Activated T-helper 1 cell treated with anti-CD3 and anti-CD28 coated beads, Interleukin-12 subunit alpha, Interleukin-12 subunit beta, Interleukin-2, Interleukin-4 antibody, amounts not matched to agents 30 ng/mL and 10 ng/mL and 1 ng/mL, durations not matched to agents 14 hours and 24 hours and 36 hours (primary cell): ENCODE data around the gene PLA2G6. TPM values are rescaled to one million over a fixed set of nuclear protein-coding genes. Genes with fewer than 3 reads are reported as not detected.

ENCODE experiments used
- DNase-seq: peaks from one replicate; pipeline ENCODE4 v3.0.0; 2021; ENCODE audit warnings: low spot score
- H3K27ac Mint-ChIP-seq: one replicate; pipeline ENCODE4 v1.8.0; 2021; ENCODE audit warnings: mild to moderate bottlenecking, mixed read lengths
- H3K27me3 Mint-ChIP-seq: one replicate; pipeline ENCODE4 v1.8.0; 2022; ENCODE audit warnings: mild to moderate bottlenecking, moderate library complexity, mixed read lengths; ENCODE audit not compliant: insufficient read depth
- H3K36me3 Mint-ChIP-seq: one replicate; pipeline ENCODE4 v1.8.0; 2021; ENCODE audit warnings: low read depth, mixed read lengths
- H3K4me1 Mint-ChIP-seq: one replicate; pipeline ENCODE4 v1.8.0; 2021; ENCODE audit warnings: low read depth, mixed read lengths
- H3K4me3 Mint-ChIP-seq: one replicate; pipeline ENCODE4 v1.8.0; 2021; ENCODE audit warnings: mild to moderate bottlenecking, moderate library complexity, mixed read lengths
- H3K9me3 Mint-ChIP-seq: one replicate; pipeline ENCODE4 v1.8.0; 2021; ENCODE audit warnings: mixed read lengths
- intact Hi-C: fragments of 100-400 bp; cut with micrococcal nuclease; formaldehyde crosslinking; loops from one replicate; pipeline ENCODE4 v1.15.1; 2024
- total RNA-seq: library from RNA; stranded (reverse); gene quantifications from 2 replicates; pipeline ENCODE4 v1.2.3, GENCODE V29; 2022

The PLA2G6 gene
- total RNA-seq, 1 donor from 2014 or later: 34.8 TPM

DNA sequence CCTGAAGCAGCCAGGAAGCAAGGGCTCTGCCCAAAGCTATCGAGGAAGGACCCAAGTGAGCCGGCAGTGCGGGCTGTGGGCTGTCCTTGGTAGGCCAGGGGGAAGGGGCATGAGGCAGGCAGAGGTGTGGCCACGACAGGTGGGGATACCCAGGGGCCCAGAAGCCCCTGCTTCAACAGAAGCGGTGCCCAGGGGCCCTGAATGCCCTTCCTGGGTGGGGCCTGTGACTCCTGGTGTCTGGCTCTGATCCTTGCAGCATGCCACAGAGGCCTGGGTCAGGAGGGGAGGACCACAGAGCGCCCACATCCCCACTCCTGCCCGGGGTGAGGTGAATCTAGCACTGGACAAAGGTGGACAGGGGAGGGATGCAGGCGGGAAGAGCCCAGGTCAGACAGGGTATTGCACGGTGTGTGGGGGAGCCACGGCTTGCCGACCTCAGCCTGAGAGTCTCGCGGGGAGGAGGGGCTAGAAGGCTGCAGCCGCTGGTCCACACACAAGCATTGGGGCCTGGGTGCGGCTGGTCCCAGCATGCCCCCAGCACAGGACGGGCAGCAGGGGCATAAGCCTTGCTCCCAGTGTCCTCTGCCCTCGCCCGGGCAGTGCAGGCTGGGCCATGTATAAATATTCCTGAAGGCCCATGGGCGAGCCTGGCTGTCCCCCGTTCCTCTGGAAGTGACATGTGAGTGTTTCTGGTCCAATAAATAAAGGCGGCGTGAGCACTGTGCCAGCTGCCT, 39.2 kb upstream of the PLA2G6 start:
- intact Hi-C loops: no loop called here
- peaks cover 15% of the 10 kb centered on the region for H3K4me1 Mint-ChIP-seq
- H3K4me3 Mint-ChIP-seq: no peak overlapping the region
- no peaks in the 10 kb centered on the region for H3K9me3 Mint-ChIP-seq
- H3K36me3 Mint-ChIP-seq: peaks cover 4% of the 10 kb centered on the region
- H3K27ac Mint-ChIP-seq: no peak overlapping the region
- no peak for DNase-seq
- H3K27me3 Mint-ChIP-seq: no peaks in the 10 kb centered on the region

DNA sequence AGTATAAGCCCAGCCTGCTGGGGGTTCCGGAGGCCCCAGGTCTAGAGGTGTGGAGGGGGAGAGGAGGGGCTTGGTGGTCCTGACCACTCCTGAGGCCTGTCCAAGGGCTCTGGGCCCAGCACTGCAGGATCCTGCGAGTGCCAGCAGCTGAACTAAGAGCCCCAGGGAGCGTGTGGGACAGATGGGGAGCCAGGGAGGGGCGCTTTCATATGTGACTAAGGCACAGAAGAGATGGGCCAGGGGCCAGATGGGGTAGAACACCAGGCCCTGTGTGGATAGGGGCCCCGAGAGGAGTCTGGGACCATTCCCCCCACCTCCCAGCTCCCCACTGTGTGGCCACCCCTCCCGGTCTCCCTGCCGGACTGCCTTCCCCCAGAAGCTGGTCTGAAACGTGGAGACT, 38.5 kb upstream of the PLA2G6 start:
- Mint-ChIP-seq H3K36me3 (peaks cover 4% of the 10 kb centered on the region), H3K27me3 (no peaks in the 10 kb centered on the region), H3K4me1 (peaks cover 15% of the 10 kb centered on the region), H3K9me3 (no peaks in the 10 kb centered on the region), H3K4me3 (no peak overlapping the region), H3K27ac (no peak overlapping the region)
- intact Hi-C loops: no loop called here
- no peak for DNase-seq

DNA sequence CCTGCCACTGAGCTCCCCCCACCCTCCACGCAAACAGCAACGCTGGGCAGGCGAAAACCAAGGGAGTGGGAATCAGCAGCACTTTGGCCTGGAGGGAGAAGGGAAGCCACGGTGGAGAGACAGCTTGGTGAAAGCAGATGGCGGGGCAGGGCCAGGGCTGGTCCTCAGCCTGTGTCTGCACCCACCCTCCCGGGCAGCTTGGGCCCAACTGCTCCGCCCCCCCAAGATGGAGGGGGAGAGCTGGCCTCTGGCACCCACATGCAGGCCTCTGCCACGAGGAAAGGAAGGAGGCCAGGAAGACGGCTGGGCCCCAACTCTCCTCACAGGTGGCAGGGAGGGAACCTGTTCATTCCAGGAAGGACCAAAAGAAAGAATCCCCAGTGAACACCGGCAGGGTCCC, 38.0 kb upstream of the PLA2G6 start:
- H3K9me3 Mint-ChIP-seq: no peaks in the 10 kb centered on the region
- H3K36me3 Mint-ChIP-seq: peaks cover 8% of the 10 kb centered on the region
- DNase-seq: no peak
- no peak overlapping the region for H3K4me3 Mint-ChIP-seq
- intact Hi-C loops: no loop called here
- peak overlapping the region; percentile 2 for H3K27ac Mint-ChIP-seq
- peaks cover 15% of the 10 kb centered on the region for H3K4me1 Mint-ChIP-seq
- H3K27me3 Mint-ChIP-seq: no peaks in the 10 kb centered on the region

DNA sequence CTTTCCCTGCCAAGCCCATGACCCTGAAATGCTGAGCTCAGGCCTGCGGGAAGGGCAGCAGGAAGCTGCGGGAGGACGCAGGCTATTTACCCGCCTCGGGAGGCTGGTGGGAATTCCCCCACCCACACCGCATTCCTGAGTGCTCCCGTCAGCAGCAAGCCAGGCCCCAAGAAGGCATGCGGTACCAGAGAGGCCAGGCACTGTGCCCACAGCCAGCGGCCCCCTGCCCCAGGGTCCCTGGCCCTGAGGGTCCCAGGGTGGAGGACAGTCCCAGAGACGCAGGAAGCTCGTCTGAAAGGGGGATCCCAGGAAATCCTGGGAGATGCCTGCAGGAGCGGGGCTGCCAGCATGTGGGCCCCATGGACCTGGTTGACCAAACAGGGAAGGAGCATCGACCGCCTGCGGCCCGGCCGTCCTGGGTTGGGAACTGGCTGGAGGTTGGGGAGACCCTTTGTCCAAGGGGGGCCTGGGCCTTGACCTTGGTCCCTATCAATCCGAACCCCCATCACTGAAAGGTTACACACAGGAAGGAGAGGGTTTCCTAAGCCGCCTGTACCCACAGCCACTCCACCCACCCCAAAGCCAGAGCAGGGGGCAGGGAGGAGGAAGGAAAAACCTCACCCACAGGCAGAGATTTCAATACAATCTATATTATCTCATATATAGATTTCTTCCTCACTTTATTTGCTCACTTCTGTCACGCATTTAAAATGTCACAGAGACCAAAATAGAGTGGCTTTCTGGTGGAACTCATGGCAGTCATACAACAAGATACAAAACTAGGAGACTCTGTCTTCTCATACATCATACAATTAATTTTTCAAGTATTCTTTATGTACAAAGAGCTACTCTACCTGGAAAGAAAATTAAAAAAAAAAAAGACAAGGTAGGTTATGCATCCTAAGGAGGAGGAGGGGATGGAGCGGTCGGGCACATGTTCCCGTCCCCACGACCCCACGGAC, 37.3 kb upstream of the PLA2G6 start:
- Mint-ChIP-seq H3K27me3 (no peaks in the 10 kb centered on the region), H3K27ac (peak overlapping the region; percentile 2), H3K36me3 (peaks cover 8% of the 10 kb centered on the region), H3K9me3 (no peaks in the 10 kb centered on the region), H3K4me3 (no peak overlapping the region), H3K4me1 (peaks cover 15% of the 10 kb centered on the region)
- DNase-seq: no peak
- intact Hi-C loops: loop anchor here (1.0 kb wide), 1 partner anchor 13 kb away; no protein-coding TSS in a partner anchor

DNA sequence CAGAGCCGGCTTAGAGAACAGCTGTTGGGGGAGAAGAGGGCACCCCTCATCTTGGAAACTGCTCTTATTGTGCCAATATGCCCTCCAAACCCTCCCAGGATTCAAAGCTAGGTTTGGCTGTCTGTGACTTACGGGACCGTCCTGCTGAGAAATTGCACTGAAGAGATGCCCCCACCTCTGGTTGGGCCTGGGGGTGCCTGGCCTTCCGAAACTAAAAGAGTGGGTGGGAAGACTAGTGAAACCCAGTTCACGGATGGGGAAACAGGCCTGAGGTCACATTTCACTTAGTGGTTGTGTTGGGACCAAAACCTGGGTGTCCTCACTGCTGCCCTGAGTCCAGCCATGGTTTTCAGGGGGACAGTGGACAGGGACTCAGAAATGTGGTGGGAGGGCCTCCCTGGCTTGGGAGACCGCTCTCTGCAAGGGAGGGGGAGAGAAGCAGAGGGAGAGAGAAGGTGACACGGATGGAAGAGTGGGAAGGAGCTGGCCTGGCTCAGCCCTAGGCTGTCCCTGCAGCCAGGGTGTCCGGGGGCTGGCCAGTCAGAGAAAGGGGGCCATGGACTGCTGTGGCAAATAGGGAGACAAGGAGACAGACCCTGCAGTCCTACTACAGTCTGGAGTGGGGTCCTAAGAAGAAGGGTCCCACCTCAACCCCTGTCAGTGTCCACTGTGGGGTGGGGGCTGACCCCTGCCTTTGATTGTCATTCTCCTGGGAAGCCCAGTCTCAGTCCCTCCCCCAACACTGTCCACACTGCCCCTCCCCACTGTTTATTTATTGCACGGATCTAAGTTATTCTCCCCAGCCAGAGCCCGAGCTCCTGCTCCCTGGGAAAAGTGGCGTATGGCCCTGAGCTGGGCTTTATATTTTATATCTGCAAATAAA, 33.8 kb upstream of the PLA2G6 start:
- intact Hi-C loops: no loop called here
- H3K27me3 Mint-ChIP-seq: no peaks in the 10 kb centered on the region
- H3K27ac Mint-ChIP-seq: no peak overlapping the region
- H3K4me3 Mint-ChIP-seq: no peak overlapping the region
- peaks cover 10% of the 10 kb centered on the region for H3K36me3 Mint-ChIP-seq
- H3K4me1 Mint-ChIP-seq: peaks cover 28% of the 10 kb centered on the region
- H3K9me3 Mint-ChIP-seq: no peaks in the 10 kb centered on the region
- DNase-seq: no peak

DNA sequence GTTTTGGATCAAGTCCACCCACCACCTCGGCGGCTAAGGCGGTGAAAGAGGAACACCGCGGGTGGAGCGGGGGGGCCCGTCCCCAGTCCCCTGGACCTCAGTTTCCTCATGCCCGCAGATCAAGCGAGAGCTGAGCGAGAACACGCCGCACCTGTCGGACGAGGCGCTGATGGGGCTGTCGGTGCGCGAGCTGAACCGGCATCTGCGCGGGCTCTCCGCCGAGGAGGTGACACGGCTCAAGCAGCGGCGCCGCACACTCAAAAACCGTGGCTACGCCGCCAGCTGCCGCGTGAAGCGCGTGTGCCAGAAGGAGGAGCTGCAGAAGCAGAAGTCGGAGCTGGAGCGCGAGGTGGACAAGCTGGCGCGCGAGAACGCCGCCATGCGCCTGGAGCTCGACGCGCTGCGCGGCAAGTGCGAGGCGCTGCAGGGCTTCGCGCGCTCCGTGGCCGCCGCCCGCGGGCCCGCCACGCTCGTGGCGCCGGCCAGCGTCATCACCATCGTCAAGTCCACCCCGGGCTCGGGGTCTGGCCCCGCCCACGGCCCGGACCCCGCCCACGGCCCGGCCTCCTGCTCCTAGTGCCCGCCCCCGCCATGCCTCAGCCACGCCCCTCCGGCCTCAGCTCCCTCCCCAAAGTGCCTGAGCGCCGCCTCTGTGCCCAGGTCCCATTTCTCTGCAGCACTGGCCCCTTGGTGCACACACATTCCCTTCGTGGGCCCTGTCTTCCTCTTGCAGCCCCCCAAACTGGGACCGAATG, 32.8 kb upstream of the PLA2G6 start:
- Mint-ChIP-seq H3K27ac (no peak overlapping the region), H3K4me3 (no peak overlapping the region), H3K36me3 (peaks cover 10% of the 10 kb centered on the region), H3K27me3 (no peaks in the 10 kb centered on the region), H3K9me3 (no peaks in the 10 kb centered on the region), H3K4me1 (peaks cover 31% of the 10 kb centered on the region)
- DNase-seq: peak; percentile 51
- intact Hi-C loops: no loop called here

DNA sequence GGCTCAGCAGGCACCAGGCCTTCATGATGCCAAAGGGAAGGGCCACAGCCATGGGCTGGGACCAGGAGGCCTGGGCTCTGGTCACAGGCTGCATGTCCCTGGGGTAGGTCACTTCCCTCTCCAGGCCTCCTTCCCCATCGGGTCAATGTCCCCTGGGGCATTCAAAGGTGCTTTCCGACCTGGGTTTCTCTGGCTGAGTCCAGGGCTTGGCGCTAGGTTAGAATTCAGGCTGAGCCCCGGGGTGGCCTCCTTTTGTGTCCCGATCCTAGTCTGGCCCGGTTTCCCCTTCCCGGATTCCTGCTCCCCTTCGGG, 32.3 kb upstream of the PLA2G6 start:
- DNase-seq: no peak
- Mint-ChIP-seq H3K4me1 (peaks cover 26% of the 10 kb centered on the region), H3K27me3 (no peaks in the 10 kb centered on the region), H3K9me3 (no peaks in the 10 kb centered on the region), H3K27ac (no peak overlapping the region), H3K36me3 (peaks cover 7% of the 10 kb centered on the region), H3K4me3 (no peak overlapping the region)
- intact Hi-C loops: no loop called here

DNA sequence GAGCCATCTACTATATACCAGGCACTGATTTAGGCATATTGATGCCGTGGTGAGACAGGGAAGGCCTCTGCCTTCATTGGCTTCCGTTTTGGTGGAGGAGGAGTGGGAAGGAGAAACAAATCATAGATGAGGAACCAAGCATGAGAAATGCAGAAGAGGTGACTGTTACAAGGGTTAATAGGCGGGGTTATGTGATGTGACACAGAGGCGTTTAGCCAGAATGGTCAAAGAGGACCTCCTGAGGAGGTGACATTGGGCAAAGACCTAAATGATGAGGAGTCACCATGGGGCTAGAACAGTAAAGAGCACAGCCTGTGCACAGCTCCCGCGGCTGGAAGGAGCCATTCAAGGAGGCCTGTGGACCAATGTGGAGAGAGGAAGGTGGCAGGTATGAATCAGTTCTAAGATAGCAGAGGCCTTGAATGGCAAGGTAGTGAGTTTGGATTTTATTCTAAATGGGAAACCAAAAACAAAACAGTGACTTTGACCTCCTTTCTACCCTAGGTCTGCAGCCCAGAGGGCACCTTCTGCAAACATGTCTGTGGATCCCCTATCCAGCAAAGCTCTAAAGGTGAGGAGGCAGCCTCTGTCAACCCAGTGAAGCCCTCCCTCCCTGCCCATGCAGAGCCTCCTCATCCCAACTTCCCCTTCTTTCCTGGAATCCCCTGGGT, 31.8 kb upstream of the PLA2G6 start:
- intact Hi-C loops: no loop called here
- no peak for DNase-seq
- Mint-ChIP-seq H3K4me1 (peaks cover 23% of the 10 kb centered on the region), H3K4me3 (no peak overlapping the region), H3K9me3 (no peaks in the 10 kb centered on the region), H3K36me3 (peaks cover 7% of the 10 kb centered on the region), H3K27me3 (no peaks in the 10 kb centered on the region), H3K27ac (no peak overlapping the region)

DNA sequence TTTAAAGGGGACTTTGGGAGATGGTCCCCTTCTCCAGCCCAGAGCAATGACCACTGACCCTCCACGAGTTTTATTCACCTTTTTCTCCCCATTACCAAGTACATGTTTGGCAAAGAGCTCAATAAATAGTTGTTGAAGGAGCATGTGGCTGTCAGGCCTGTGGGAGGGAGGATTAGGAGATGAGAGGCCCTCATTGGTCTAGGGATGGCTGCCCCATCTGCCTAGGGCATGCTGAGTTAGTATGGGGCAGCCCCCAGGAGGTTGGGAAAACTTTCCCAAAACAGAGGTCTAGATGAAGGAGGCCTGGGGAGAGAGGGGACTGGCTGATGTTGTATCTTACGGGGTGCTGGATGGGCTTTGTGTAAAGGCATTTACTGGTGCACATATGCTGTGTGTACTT, 30.8 kb upstream of the PLA2G6 start:
- DNase-seq: no peak
- Mint-ChIP-seq H3K27ac (no peak overlapping the region), H3K36me3 (peaks cover 7% of the 10 kb centered on the region), H3K4me1 (peaks cover 22% of the 10 kb centered on the region), H3K4me3 (no peak overlapping the region), H3K27me3 (no peaks in the 10 kb centered on the region), H3K9me3 (no peaks in the 10 kb centered on the region)
- intact Hi-C loops: no loop called here

DNA sequence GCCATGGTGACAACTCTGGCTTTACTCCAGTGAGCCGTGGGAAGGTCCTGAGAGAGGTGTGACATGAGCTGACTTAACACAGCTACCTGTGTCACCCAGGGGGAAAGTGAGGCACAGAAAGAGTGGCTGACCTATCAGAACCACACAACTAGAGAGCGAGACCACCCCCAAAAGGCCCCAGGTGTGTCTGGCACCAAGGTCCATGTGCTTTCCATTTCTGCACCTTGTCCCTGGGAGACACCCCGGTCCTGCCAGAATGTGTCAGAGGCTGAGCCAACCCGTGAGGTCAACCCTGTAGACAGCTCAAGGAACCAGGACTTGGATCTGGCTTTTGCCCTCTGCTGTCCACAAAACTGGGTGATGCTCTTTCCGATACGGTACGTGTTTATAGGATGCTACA, 29.9 kb upstream of the PLA2G6 start:
- Mint-ChIP-seq H3K36me3 (peaks cover 7% of the 10 kb centered on the region), H3K9me3 (no peaks in the 10 kb centered on the region), H3K4me1 (peaks cover 22% of the 10 kb centered on the region), H3K27ac (no peak overlapping the region), H3K27me3 (no peaks in the 10 kb centered on the region), H3K4me3 (no peak overlapping the region)
- intact Hi-C loops: no loop called here
- DNase-seq: no peak

DNA sequence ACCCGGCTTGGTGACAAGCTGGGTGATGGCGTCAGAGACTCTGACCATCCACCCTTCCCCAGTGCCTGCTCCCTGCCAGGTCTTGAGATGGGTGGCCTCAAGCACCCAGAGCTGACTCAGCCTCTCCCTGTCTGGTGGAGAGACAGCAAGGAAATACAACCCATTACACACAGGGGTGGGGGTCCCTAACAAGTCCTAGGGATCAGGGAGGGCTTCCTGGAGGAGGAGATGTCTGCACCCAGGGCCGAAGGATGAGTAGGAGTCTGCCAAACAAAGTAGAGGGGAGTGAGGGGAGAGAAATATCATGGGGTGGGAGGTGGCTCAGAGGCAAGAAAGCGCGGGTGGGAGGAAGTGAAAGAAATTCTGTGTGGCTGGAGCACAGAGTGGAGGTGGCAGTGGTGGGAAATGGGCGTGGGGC, 26.9 kb upstream of the PLA2G6 start:
- intact Hi-C loops: no loop called here
- Mint-ChIP-seq H3K4me3 (no peak overlapping the region), H3K4me1 (peaks cover 37% of the 10 kb centered on the region), H3K36me3 (peaks cover 4% of the 10 kb centered on the region), H3K27ac (no peak overlapping the region), H3K9me3 (no peaks in the 10 kb centered on the region), H3K27me3 (no peaks in the 10 kb centered on the region)
- no peak for DNase-seq
